ENCODE measurements around the gene ODAD3.
"Not testable (repeated sequence)": the region's sequence is repeated elsewhere in the genome, so short reads cannot be mapped to it uniquely, and the experiment has no call there.

ODAD3 gene

DNA sequence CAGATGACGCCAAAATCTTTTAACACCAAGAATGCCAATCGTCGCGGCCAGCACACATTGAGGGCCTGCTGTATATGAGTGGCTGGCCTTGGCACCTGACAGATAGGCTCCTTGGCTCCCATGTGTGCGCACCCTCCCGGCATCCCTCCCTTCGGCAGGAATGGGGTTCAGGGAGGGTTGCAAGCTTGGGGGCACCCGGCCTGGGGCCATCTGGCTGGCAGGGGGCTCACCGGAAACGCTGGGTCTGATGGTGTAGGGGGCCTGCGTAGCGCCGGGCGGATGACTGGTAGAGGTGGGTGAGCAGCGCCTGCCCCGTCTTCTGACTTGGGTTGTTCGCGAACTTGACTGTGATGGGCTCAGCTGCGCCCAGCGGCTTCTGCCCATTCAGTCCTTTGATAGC is 22.9 kb upstream of the ODAD3 start:
- no peaks in the 10 kb centered on the region for H3K36me3 ChIP-seq (ENCODE audit: insufficient read depth, low read length)
- H3K27ac ChIP-seq (ENCODE audit: low read depth, low read length): no peak overlapping the region
- peaks cover 0 to 8% of the 10 kb centered on the region in 2 donors for H3K27me3 ChIP-seq (ENCODE audit: control insufficient read depth in 1 of 2, insufficient read depth in 2 of 2, low read length in 2 of 2)
- no peak overlapping the region for H3K4me3 ChIP-seq (ENCODE audit: low read depth in 1 of 2, low read length in 2 of 2)
- no peaks in the 10 kb centered on the region for H3K9me3 ChIP-seq (ENCODE audit: low read length)
- no peak overlapping the region for H3K9ac ChIP-seq (ENCODE audit: low read length)
- no peaks in the 10 kb centered on the region for H3K4me1 ChIP-seq (ENCODE audit: insufficient read depth, low read length)

DNA sequence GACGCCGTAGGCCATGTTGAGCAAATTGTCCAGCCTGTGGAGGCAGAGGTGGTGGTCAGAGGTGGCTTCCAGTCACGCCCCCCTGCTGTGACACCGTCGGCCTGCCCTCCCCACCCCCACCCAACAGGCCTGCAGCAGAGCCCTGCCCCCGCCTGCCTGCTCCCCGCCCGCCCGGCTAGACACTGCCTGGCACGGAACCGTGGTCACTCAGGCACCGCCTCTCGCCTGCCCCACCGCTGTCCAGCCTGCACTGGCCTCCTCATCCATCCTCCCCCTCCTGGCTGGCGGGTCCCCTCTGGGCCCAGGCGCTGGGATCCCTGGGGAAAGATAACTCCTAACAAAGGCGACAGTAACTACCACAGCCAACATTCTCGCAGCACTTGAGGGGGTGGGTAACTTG is 22.2 kb upstream of the ODAD3 start:
- peaks cover 0 to 13% of the 10 kb centered on the region in 2 donors for H3K27me3 ChIP-seq (ENCODE audit: control insufficient read depth in 1 of 2, insufficient read depth in 2 of 2, low read length in 2 of 2)
- no peak overlapping the region for H3K9ac ChIP-seq (ENCODE audit: low read length)
- no peak overlapping the region for H3K27ac ChIP-seq (ENCODE audit: low read depth, low read length)
- no peaks in the 10 kb centered on the region for H3K4me1 ChIP-seq (ENCODE audit: insufficient read depth, low read length)
- H3K9me3 ChIP-seq (ENCODE audit: low read length): no peaks in the 10 kb centered on the region
- no peak overlapping the region for H3K4me3 ChIP-seq (ENCODE audit: low read depth in 1 of 2, low read length in 2 of 2)
- H3K36me3 ChIP-seq (ENCODE audit: insufficient read depth, low read length): no peaks in the 10 kb centered on the region

GRCh38 chr19:11456659-11457058 is 21.7 kb upstream of the ODAD3 start:
- Histone ChIP-seq H3K9ac (ENCODE audit: low read length) (no peak overlapping the region), H3K27ac (ENCODE audit: low read depth, low read length) (no peak overlapping the region), H3K4me1 (ENCODE audit: insufficient read depth, low read length) (no peaks in the 10 kb centered on the region), H3K27me3 (ENCODE audit: control insufficient read depth in 1 of 2, insufficient read depth in 2 of 2, low read length in 2 of 2) (peaks cover 0 to 16% of the 10 kb centered on the region in 2 donors), H3K4me3 (ENCODE audit: low read depth in 1 of 2, low read length in 2 of 2) (no peak overlapping the region), H3K36me3 (ENCODE audit: insufficient read depth, low read length) (no peaks in the 10 kb centered on the region), H3K9me3 (ENCODE audit: low read length) (no peaks in the 10 kb centered on the region)

- H3K9ac ChIP-seq (ENCODE audit: low read length); H3K4me3 ChIP-seq (ENCODE audit: low read depth in 1 of 2, low read length in 2 of 2); H3K9me3 ChIP-seq (ENCODE audit: low read length); H3K36me3 ChIP-seq (ENCODE audit: insufficient read depth, low read length); H3K4me1 ChIP-seq (ENCODE audit: insufficient read depth, low read length); H3K27ac ChIP-seq (ENCODE audit: low read depth, low read length): not testable (repeated sequence)
- H3K27me3 ChIP-seq (ENCODE audit: control insufficient read depth in 1 of 2, insufficient read depth in 2 of 2, low read length in 2 of 2): peaks cover 0 to 17% of the 10 kb centered on the region in 2 donors
Observed at GRCh38 chr19:11455233-11455554, 20.3 kb upstream of the ODAD3 start.

DNA sequence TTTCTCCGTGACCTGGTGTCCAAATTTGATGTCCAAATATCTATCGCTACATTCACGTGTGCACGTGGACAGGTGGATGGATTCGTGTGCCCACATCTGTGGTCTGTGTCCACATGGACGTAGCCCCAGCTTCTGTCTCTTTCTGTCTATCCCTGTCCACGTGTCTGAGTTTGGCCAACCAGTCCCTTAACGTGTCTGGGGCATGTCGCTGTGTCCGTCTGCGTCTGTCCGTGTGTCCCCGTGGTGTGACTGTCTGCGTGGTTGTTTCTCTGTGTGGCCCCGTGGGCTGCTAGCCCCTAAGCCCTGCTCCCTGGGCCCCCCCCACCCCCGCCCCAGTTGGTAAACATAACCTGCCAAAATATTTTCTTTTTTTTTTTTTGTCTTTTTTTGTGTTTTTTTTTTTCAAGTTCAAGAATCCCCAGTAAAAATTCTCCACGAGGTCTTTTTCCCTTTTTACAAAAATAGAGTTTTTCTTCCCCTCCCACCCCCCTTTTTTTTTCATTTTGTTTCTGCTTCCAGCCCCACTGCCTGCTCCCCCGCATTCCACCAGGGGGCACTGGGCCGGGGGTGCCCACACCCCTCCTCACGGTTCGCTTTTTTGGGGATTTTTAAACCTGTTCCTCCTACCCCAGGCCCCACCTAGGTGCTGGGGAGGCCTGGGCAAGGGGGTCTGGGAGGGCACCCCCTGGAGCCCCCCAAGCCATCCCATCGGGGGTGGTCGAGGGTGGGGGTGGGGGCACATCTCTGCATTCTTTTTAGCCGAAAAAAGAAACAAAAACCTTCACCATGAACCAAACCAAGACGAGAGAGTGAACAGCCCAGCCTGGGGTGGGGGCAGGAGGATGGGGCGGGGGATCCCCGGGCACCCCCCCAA is 18.8 kb upstream of the ODAD3 start:
- Histone ChIP-seq H3K36me3 (ENCODE audit: insufficient read depth, low read length) (no peaks in the 10 kb centered on the region), H3K27ac (ENCODE audit: low read depth, low read length) (no peak overlapping the region), H3K9me3 (ENCODE audit: low read length) (no peaks in the 10 kb centered on the region), H3K27me3 (ENCODE audit: control insufficient read depth in 1 of 2, insufficient read depth in 2 of 2, low read length in 2 of 2) (peaks cover 0 to 14% of the 10 kb centered on the region in 2 donors), H3K9ac (ENCODE audit: low read length) (no peak overlapping the region), H3K4me1 (ENCODE audit: insufficient read depth, low read length) (no peaks in the 10 kb centered on the region), H3K4me3 (ENCODE audit: low read depth in 1 of 2, low read length in 2 of 2) (no peak overlapping the region)

GRCh38 chr19:11452620-11453310 is 17.8 kb upstream of the ODAD3 start:
- Histone ChIP-seq H3K27me3 (ENCODE audit: control insufficient read depth in 1 of 2, insufficient read depth in 2 of 2, low read length in 2 of 2) (peaks cover 0 to 14% of the 10 kb centered on the region in 2 donors), H3K4me1 (ENCODE audit: insufficient read depth, low read length) (no peaks in the 10 kb centered on the region), H3K27ac (ENCODE audit: low read depth, low read length) (no peak overlapping the region), H3K9me3 (ENCODE audit: low read length) (no peaks in the 10 kb centered on the region), H3K4me3 (ENCODE audit: low read depth in 1 of 2, low read length in 2 of 2) (no peak overlapping the region), H3K36me3 (ENCODE audit: insufficient read depth, low read length) (no peaks in the 10 kb centered on the region), H3K9ac (ENCODE audit: low read length) (no peak overlapping the region)

DNA sequence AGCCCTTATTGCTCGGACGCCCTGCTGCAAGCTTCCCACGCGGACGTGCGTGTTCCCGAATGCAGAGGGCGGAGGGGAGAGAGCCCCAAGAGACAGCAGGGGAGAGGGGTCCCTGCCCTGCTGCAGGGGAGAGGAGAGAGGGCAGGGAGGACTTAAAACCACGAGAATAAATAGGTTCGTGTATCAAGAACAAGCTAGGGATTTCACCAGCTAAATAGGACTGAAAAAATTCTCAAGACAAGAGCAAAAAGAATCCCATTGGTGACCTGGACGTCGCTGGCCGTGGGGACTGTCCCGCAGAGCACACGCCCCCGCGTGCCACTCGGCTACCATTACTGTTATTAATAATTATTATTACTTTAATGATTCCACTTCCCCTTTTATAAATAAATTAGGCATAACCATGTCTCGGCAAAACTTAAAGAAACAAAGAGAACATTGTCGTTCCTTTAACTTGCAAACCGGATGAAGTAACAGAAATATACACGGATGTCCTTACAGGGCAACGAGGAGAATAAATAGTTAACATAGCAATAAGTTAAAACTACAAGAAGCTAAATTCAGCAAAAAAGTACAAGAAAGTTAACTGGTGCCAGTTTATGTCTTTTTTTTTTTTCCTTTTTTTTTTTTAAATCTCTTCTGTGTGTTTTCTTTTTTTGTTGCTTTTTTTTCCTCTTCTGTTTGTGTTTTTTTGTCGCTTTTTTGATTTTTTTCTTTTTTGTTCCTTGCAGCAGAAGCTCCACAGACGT is 17.1 kb upstream of the ODAD3 start:
- H3K27me3 ChIP-seq (ENCODE audit: control insufficient read depth in 1 of 2, insufficient read depth in 2 of 2, low read length in 2 of 2): peaks cover 0 to 14% of the 10 kb centered on the region in 2 donors
- no peak overlapping the region for H3K9ac ChIP-seq (ENCODE audit: low read length)
- no peak overlapping the region for H3K4me3 ChIP-seq (ENCODE audit: low read depth in 1 of 2, low read length in 2 of 2)
- no peaks in the 10 kb centered on the region for H3K4me1 ChIP-seq (ENCODE audit: insufficient read depth, low read length)
- no peak overlapping the region for H3K27ac ChIP-seq (ENCODE audit: low read depth, low read length)
- peaks cover 3% of the 10 kb centered on the region for H3K36me3 ChIP-seq (ENCODE audit: insufficient read depth, low read length)
- H3K9me3 ChIP-seq (ENCODE audit: low read length): no peaks in the 10 kb centered on the region

GRCh38 chr19:11451327-11451870 is 16.5 kb upstream of the ODAD3 start:
- Histone ChIP-seq H3K4me3 (ENCODE audit: low read depth in 1 of 2, low read length in 2 of 2) (no peak overlapping the region), H3K27ac (ENCODE audit: low read depth, low read length) (no peak overlapping the region), H3K9me3 (ENCODE audit: low read length) (no peaks in the 10 kb centered on the region), H3K9ac (ENCODE audit: low read length) (no peak overlapping the region), H3K27me3 (ENCODE audit: control insufficient read depth in 1 of 2, insufficient read depth in 2 of 2, low read length in 2 of 2) (peaks cover 0 to 14% of the 10 kb centered on the region in 2 donors), H3K36me3 (ENCODE audit: insufficient read depth, low read length) (peaks cover 8% of the 10 kb centered on the region), H3K4me1 (ENCODE audit: insufficient read depth, low read length) (no peaks in the 10 kb centered on the region)

GRCh38 chr19:11450570-11451326 is 15.8 kb upstream of the ODAD3 start:
- Histone ChIP-seq H3K27me3 (ENCODE audit: control insufficient read depth in 1 of 2, insufficient read depth in 2 of 2, low read length in 2 of 2) (peaks cover 0 to 14% of the 10 kb centered on the region in 2 donors), H3K4me1 (ENCODE audit: insufficient read depth, low read length) (no peaks in the 10 kb centered on the region), H3K9me3 (ENCODE audit: low read length) (no peaks in the 10 kb centered on the region), H3K4me3 (ENCODE audit: low read depth in 1 of 2, low read length in 2 of 2) (no peak overlapping the region), H3K9ac (ENCODE audit: low read length) (no peak overlapping the region), H3K27ac (ENCODE audit: low read depth, low read length) (no peak overlapping the region), H3K36me3 (ENCODE audit: insufficient read depth, low read length) (peaks cover 13% of the 10 kb centered on the region)

GRCh38 chr19:11448923-11449554 is 14.1 kb upstream of the ODAD3 start:
- peaks cover 0 to 14% of the 10 kb centered on the region in 2 donors for H3K27me3 ChIP-seq (ENCODE audit: control insufficient read depth in 1 of 2, insufficient read depth in 2 of 2, low read length in 2 of 2)
- no peak overlapping the region for H3K27ac ChIP-seq (ENCODE audit: low read depth, low read length)
- no peaks in the 10 kb centered on the region for H3K9me3 ChIP-seq (ENCODE audit: low read length)
- H3K36me3 ChIP-seq (ENCODE audit: insufficient read depth, low read length): peaks cover 30% of the 10 kb centered on the region
- no peak overlapping the region for H3K9ac ChIP-seq (ENCODE audit: low read length)
- H3K4me1 ChIP-seq (ENCODE audit: insufficient read depth, low read length): no peaks in the 10 kb centered on the region
- no peak overlapping the region for H3K4me3 ChIP-seq (ENCODE audit: low read depth in 1 of 2, low read length in 2 of 2)

Measured in muscle layer of colon (tissue), 2 donors.